ENCODE data around the gene INPP5D. TPM values are rescaled to one million over a fixed set of nuclear protein-coding genes. Genes with fewer than 3 reads are reported as not detected.

INPP5D gene
- total and polyA plus RNA-seq, 2 of the 13 experiments (the other 11 are each of a cell fraction or from before 2014, with no cell fraction given) = 16.7 to 18.0 TPM

- TF ChIP-seq TRAFD1 (CRISPR knock-in tag; IDR thresholded peaks at IDR 0.05; ENCODE audit: borderline replicate concordance) (no peak; the same call in 1 of the 2 replicates), TAF1 (CRISPR knock-in tag; IDR thresholded peaks at IDR 0.05) (no peak), FOXP4 (CRISPR knock-in tag; IDR thresholded peaks at IDR 0.05) (no peak), ZBTB10 (CRISPR knock-in tag; IDR thresholded peaks at IDR 0.05; ENCODE audit: borderline replicate concordance) (no peak), HNRNPH1 (optimal IDR thresholded peaks at IDR 0.05; ENCODE audit: low read depth, low read length) (no peak), ZNF350 (CRISPR knock-in tag; IDR thresholded peaks at IDR 0.05; ENCODE audit: borderline replicate concordance, low read depth) (peak; percentile 57; the same call in 1 of the 2 replicates), ZNF17 (CRISPR knock-in tag; IDR thresholded peaks at IDR 0.05) (no peak), GLI4 (CRISPR knock-in tag; IDR thresholded peaks at IDR 0.05; ENCODE audit: borderline replicate concordance) (no peak), NR2F1 (CRISPR knock-in tag; IDR thresholded peaks at IDR 0.05) (peak in 1 of 2 experiments; percentile 60; a peak in 1 of 4 replicates), ZNF260 (CRISPR knock-in tag; IDR thresholded peaks at IDR 0.05; ENCODE audit: borderline replicate concordance, low read depth) (no peak), BORCS8-MEF2B (CRISPR knock-in tag; IDR thresholded peaks at IDR 0.05) (peak; percentile 19; the same call in 1 of the 2 replicates), RNF219 (CRISPR knock-in tag; IDR thresholded peaks at IDR 0.05) (no peak), TRIM24 (CRISPR knock-in tag; IDR thresholded peaks at IDR 0.05) (no peak), ISL2 (CRISPR knock-in tag; IDR thresholded peaks at IDR 0.05) (no peak), ZNF510 (CRISPR knock-in tag; IDR thresholded peaks at IDR 0.05; ENCODE audit: low read depth) (no peak), PCBP1 (IDR thresholded peaks at IDR 0.05; ENCODE audit: borderline replicate concordance, low read depth, low read length) (no peak), NR2F6 (IDR thresholded peaks at IDR 0.05) (peak; percentile 69), NR2F6 (CRISPR knock-in tag; IDR thresholded peaks at IDR 0.05) (peak; percentile 82), ZFP62 (CRISPR knock-in tag; IDR thresholded peaks at IDR 0.05) (no peak), ZNF512 (CRISPR knock-in tag; IDR thresholded peaks at IDR 0.05) (no peak), ISX (CRISPR knock-in tag; conservative IDR thresholded peaks at IDR 0.05) (no peak), FOXK2 (IDR thresholded peaks at IDR 0.05) (no peak)
Observed at GRCh38 chr2:233059547-233059796, 670 bp upstream of the INPP5D start (continued).
